Stimulated activated CD8-positive, alpha-beta memory T cell treated with anti-CD3 and anti-CD28 coated beads, Interleukin-4, amount 100 ng/mL, for 24 hours (primary cell): ENCODE data around the gene KLRC4.
"Not testable (repeated sequence)": the region's sequence is repeated elsewhere in the genome, so short reads cannot be mapped to it uniquely, and the experiment has no call there.

ENCODE experiments used
- DNase-seq: peaks from one replicate; pipeline ENCODE4 v3.0.0-alpha.2; 2020; ENCODE audit warnings: low read depth

Gene KLRC4

GRCh38 chr12:10409392-10409791 is at the start of gene KLRC4:
Gene KLRC4, minus strand, starts transcription at chr12:10409757. Its CDS starts 182 bp downstream, at chr12:10409575.
- DNase-seq: no peak

GRCh38 chr12:10457760-10458159 is 48.2 kb upstream of the KLRC4 start:
- no peak for DNase-seq

- no peak for DNase-seq
Observed at GRCh38 chr12:10456856-10457255, 47.3 kb upstream of the KLRC4 start.

- no peak for DNase-seq
Observed at GRCh38 chr12:10455766-10456165, 46.2 kb upstream of the KLRC4 start.

- no peak for DNase-seq
Observed at GRCh38 chr12:10454531-10454930, 45.0 kb upstream of the KLRC4 start.

- no peak for DNase-seq
Observed at GRCh38 chr12:10453156-10453555, 43.6 kb upstream of the KLRC4 start, which contains the start of gene KLRC1. Gene KLRC1, minus strand, starts transcription at chr12:10453377. Its CDS starts 2,221 bp downstream, at chr12:10451156.

- DNase-seq: no peak
Observed at GRCh38 chr12:10448236-10448635, 38.7 kb upstream of the KLRC4 start.

GRCh38 chr12:10446052-10446451 is 36.5 kb upstream of the KLRC4 start:
- DNase-seq: not testable (repeated sequence)

GRCh38 chr12:10441144-10441543 is 31.6 kb upstream of the KLRC4 start:
- not testable (repeated sequence) for DNase-seq

- DNase-seq: not testable (repeated sequence)
Observed at GRCh38 chr12:10439608-10440274, 30.2 kb upstream of the KLRC4 start.

GRCh38 chr12:10437601-10438000 is 28.0 kb upstream of the KLRC4 start:
- DNase-seq: not testable (repeated sequence)

- not testable (repeated sequence) for DNase-seq
Observed at GRCh38 chr12:10435816-10436215, 26.3 kb upstream of the KLRC4 start, which contains the start of gene KLRC2. Gene KLRC2, minus strand, starts transcription at chr12:10436010. Its CDS starts 24 bp downstream, at chr12:10435986.

- DNase-seq: not testable (repeated sequence)
Observed at GRCh38 chr12:10430623-10431022, 21.1 kb upstream of the KLRC4 start.

- not testable (repeated sequence) for DNase-seq
Observed at GRCh38 chr12:10425938-10426337, 16.4 kb upstream of the KLRC4 start.

- DNase-seq: not testable (repeated sequence)
Observed at GRCh38 chr12:10424260-10424899, 14.8 kb upstream of the KLRC4 start.

GRCh38 chr12:10422159-10422558 is 12.6 kb upstream of the KLRC4 start:
- not testable (repeated sequence) for DNase-seq

GRCh38 chr12:10420334-10420733 is 10.8 kb upstream of the KLRC4 start, which contains the start of gene KLRC3:
Gene KLRC3, minus strand, starts transcription at chr12:10420595. Its CDS starts 45 bp downstream, at chr12:10420550.
- DNase-seq: not testable (repeated sequence)

GRCh38 chr12:10408842-10409241 is 715 bp downstream of the KLRC4 start:
- no peak for DNase-seq

GRCh38 chr12:10406725-10407124 is 2.8 kb downstream of the KLRC4 start:
- DNase-seq: no peak

- DNase-seq: no peak
Observed at GRCh38 chr12:10405294-10405693, 4.3 kb downstream of the KLRC4 start.

GRCh38 chr12:10404798-10405197 is 4.8 kb downstream of the KLRC4 start:
- no peak for DNase-seq

- no peak for DNase-seq
Observed at GRCh38 chr12:10400829-10401228, 8.7 kb downstream of the KLRC4 start.

- DNase-seq: no peak
Observed at GRCh38 chr12:10398168-10398567, 11.4 kb downstream of the KLRC4 start.
